OCI-LY7 (cell line): ENCODE measurements around the gene TBC1D10B. TPM values are rescaled to one million over a fixed set of nuclear protein-coding genes. Genes with fewer than 3 reads are reported as not detected.
A peak's percentile ranks its signal among the peaks of the same experiment; 100 is the strongest.

ENCODE experiments used
- BruUV-seq: library from RNA; stranded (reverse); fragments of 400-500 nt; replicated peaks from 2 replicates; lab custom pipeline; 2021; lab: Mats Ljungman, UMichigan
- CTCF ChIA-PET: fragments of 300-600 bp; sonication (Branson Sonifier 250); formaldehyde crosslinking; loops from one replicate; lab custom pipeline; 2022; ENCODE audit warnings: antibody characterized with exemption; ENCODE audit not compliant: unreplicated experiment; lab: Charles Lee
- POLR2A ChIA-PET: fragments of 300-600 bp; sonication (Branson Sonifier 250); formaldehyde crosslinking; loops from one replicate; lab custom pipeline; 2022; ENCODE audit warnings: antibody characterized with exemption; lab: Charles Lee
- DNase-seq: peaks from one replicate; pipeline ENCODE4 v3.0.0-alpha.2; 2015; ENCODE audit warnings: low spot score
- H2AFZ ChIP-seq: fragments of 200-600 bp; sonication (generic), shearing (Covaris generic); 2 replicates; pipeline ENCODE4 v1.6.1; 2014; ENCODE audit warnings: mild to moderate bottlenecking, antibody characterized with exemption, low read length, moderate library complexity
- H3K27ac ChIP-seq: fragments of 200-600 bp; sonication (generic); 2 replicates; pipeline ENCODE4 v1.5.1; 2014; ENCODE audit warnings: mixed run types, low read depth, mild to moderate bottlenecking, moderate library complexity, low read length, inconsistent platforms; ENCODE audit not compliant: poor library complexity, severe bottlenecking
- H3K36me3 ChIP-seq: fragments of 200-600 bp; sonication (generic); 2 replicates; pipeline ENCODE4 v1.6.1; 2014; ENCODE audit warnings: mild to moderate bottlenecking, antibody characterized with exemption, low read length, moderate library complexity, mixed read lengths; ENCODE audit not compliant: insufficient read depth
- H3K4me1 ChIP-seq: fragments of 200-600 bp; sonication (generic); 2 replicates; pipeline ENCODE4 v1.5.1; 2014; ENCODE audit warnings: mild to moderate bottlenecking, low read length; ENCODE audit not compliant: insufficient read depth, poor library complexity, severe bottlenecking
- H3K4me2 ChIP-seq: fragments of 200-600 bp; sonication (generic); 2 replicates; pipeline ENCODE4 v1.6.1; 2014; ENCODE audit warnings: mild to moderate bottlenecking, low read length
- H3K4me3 ChIP-seq: fragments of 200-600 bp; sonication (generic); 2 replicates; pipeline ENCODE4 v1.5.1; 2014; ENCODE audit warnings: mild to moderate bottlenecking, low read depth, low read length; ENCODE audit not compliant: poor library complexity, severe bottlenecking
- H3K79me2 ChIP-seq: fragments of 200-600 bp; sonication (generic); 2 replicates; pipeline ENCODE4 v1.6.1; 2016; ENCODE audit warnings: low read depth, mild to moderate bottlenecking, low read length, moderate library complexity, mixed read lengths; ENCODE audit not compliant: insufficient read depth
- H3K9me2 ChIP-seq: fragments of 200-600 bp; sonication (generic); 2 replicates; pipeline ENCODE4 v1.6.1; 2016; ENCODE audit warnings: mild to moderate bottlenecking, low read length, mixed read lengths; ENCODE audit not compliant: insufficient read depth
- H3K9me3 ChIP-seq: fragments of 200-600 bp; sonication (generic); 2 replicates; pipeline ENCODE4 v1.6.1; 2014; ENCODE audit warnings: mild to moderate bottlenecking, mixed run types, low read length, mixed read lengths
- H4K20me1 ChIP-seq: fragments of 200-600 bp; sonication (generic); 2 replicates; pipeline ENCODE4 v1.6.1; 2014; ENCODE audit warnings: mild to moderate bottlenecking, antibody characterized with exemption, low read length, moderate library complexity, mixed read lengths; ENCODE audit not compliant: insufficient read depth
- CTCF ChIP-seq: fragments of 200-600 bp; sonication (generic); conservative IDR thresholded peaks from 2 replicates; pipeline ENCODE4 v1.5.1; 2014; ENCODE audit warnings: mild to moderate bottlenecking, antibody characterized with exemption, low read length, moderate library complexity, mixed read lengths
- EZH2phosphoT487 ChIP-seq: fragments of 200-600 bp; sonication (generic); IDR thresholded peaks from 2 replicates; pipeline ENCODE4 v1.6.1; 2018; ENCODE audit warnings: low read depth, borderline replicate concordance, mild to moderate bottlenecking, mixed run types, antibody characterized with exemption, low read length, moderate library complexity, mixed read lengths
- intact Hi-C: fragments of 100-400 bp; cut with micrococcal nuclease; formaldehyde crosslinking; loops from one replicate; pipeline ENCODE4 v1.10.0; 2022; ENCODE audit not compliant: unreplicated experiment
- total RNA-seq, 2 experiments: library from RNA; depleted of rRNA in 1 of 2; stranded (reverse); fragments of >200 nt in 1 of 2; shearing (Covaris generic) in 1 of 2; gene quantifications; 2 replicates each; pipeline ENCODE4 v1.2.3, GENCODE V29; 2014 to 2022

Gene TBC1D10B
- total RNA-seq, 2 experiments from 2014 or later = 44.9 to 78.6 TPM

GRCh38 chr16:30378236-30379157, 8.2 kb upstream of the TBC1D10B start:
- no peaks in the 10 kb centered on the region for H4K20me1 ChIP-seq
- no peaks in the 10 kb centered on the region for H3K9me2 ChIP-seq
- no peak for TF ChIP-seq CTCF
- no peak for TF ChIP-seq EZH2phosphoT487
- ChIA-PET CTCF (interaction anchor here (0.6 kb wide), 1 partner anchor 246 kb away, joined by 5 read pairs; no protein-coding TSS in a partner anchor), POLR2A (interaction anchor here (0.7 to 2.8 kb wide), 2 partner anchors 7 to 19 kb away, joined by 5 to 10 read pairs; partner anchors contain the start of gene TBC1D10B)
- peak overlapping the region; percentile 100 for H3K4me2 ChIP-seq
- peak overlapping the region; percentile 74 for H3K4me3 ChIP-seq
- H3K27ac ChIP-seq = peak overlapping the region; percentile 97
- TSS peak; percentile 41 for BruUV-seq
- intact Hi-C loops = loop anchor here (1.0 to 10.0 kb wide), 3 partner anchors 17 to 384 kb away; partner anchors contain the start of genes HIRIP3, INO80E and ZNF48
- no peak overlapping the region for H2AFZ ChIP-seq
- no peaks in the 10 kb centered on the region for H3K9me3 ChIP-seq
- H3K79me2 ChIP-seq = peaks cover 34% of the 10 kb centered on the region; the same call in 1 of the 2 replicates
- H3K4me1 ChIP-seq = peaks cover 52% of the 10 kb centered on the region
- DNase-seq = peak; percentile 99
- H3K36me3 ChIP-seq = peaks cover 21% of the 10 kb centered on the region

- Histone ChIP-seq H2AFZ (peak overlapping the region; percentile 47; the same call in 1 of the 2 replicates), H3K4me2 (peak overlapping the region; percentile 100), H4K20me1 (no peaks in the 10 kb centered on the region), H3K4me1 (peaks cover 50% of the 10 kb centered on the region), H3K27ac (peak overlapping the region; percentile 97), H3K9me3 (no peaks in the 10 kb centered on the region), H3K4me3 (peak overlapping the region; percentile 74), H3K9me2 (no peaks in the 10 kb centered on the region), H3K36me3 (peaks cover 21% of the 10 kb centered on the region), H3K79me2 (peaks cover 31% of the 10 kb centered on the region; the same call in 1 of the 2 replicates)
- POLR2A ChIA-PET = interaction anchor here (0.7 kb wide), 1 partner anchor 20 kb away, joined by 5 read pairs; no protein-coding TSS in a partner anchor
- intact Hi-C loops = loop anchor here (1.0 to 10.0 kb wide), 3 partner anchors 17 to 383 kb away; partner anchors contain the start of genes HIRIP3, INO80E and ZNF48
- CTCF ChIA-PET = interaction anchor here (0.6 kb wide), 1 partner anchor 247 kb away, joined by 5 read pairs; no protein-coding TSS in a partner anchor
- DNase-seq = peak; percentile 86
- no TSS peak for BruUV-seq
- no peak for TF ChIP-seq EZH2phosphoT487
- TF ChIP-seq CTCF = no peak
These were observed 7.5 kb upstream of the TBC1D10B start for GRCh38 chr16:30377812-30378235.
